GOT3 (cell line): ENCODE data around the gene TRAFD1.

ENCODE experiments used
- DNase-seq: peaks from one replicate; lab custom pipeline; 2025; ENCODE audit warnings: mixed read lengths; lab: John Stamatoyannopoulos, UW

TRAFD1 gene

DNA sequence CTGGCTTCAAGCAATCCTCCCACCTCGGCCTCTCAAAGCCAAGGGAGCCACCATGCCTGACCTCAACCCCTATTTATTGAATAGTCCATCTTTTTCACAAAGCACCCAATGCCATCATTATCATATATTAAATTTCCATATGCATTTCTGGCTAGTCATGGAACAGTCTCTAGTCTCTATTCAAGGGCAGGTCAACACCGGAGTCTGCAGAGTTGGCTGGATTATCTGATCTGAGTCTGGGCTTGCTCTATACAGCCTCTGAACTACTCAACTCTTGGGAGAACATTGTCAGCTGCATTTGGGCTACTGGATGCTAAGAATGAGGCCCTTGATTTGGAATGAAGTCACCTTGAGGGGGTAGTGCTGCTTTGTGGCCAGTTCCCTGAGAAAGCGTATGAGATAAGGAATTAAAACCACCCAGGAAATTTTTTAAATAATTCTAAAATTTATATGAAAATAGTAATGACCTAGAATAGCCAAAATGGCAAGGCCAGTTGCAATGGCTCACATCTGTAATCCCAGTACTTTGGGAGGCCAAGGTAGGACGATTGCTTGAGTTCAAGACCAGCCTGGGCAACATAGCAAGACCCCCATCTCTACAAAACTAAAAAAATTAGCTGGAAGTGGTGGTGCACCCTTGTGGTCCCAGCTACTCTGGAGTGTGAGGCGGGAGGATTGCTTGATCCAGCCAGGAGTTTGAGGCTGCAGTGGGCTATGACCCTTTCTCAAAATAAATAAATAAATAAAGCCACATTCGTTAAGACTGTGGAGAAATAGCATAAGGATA is 9.9 kb upstream of the TRAFD1 start:
- no peak for DNase-seq

DNA sequence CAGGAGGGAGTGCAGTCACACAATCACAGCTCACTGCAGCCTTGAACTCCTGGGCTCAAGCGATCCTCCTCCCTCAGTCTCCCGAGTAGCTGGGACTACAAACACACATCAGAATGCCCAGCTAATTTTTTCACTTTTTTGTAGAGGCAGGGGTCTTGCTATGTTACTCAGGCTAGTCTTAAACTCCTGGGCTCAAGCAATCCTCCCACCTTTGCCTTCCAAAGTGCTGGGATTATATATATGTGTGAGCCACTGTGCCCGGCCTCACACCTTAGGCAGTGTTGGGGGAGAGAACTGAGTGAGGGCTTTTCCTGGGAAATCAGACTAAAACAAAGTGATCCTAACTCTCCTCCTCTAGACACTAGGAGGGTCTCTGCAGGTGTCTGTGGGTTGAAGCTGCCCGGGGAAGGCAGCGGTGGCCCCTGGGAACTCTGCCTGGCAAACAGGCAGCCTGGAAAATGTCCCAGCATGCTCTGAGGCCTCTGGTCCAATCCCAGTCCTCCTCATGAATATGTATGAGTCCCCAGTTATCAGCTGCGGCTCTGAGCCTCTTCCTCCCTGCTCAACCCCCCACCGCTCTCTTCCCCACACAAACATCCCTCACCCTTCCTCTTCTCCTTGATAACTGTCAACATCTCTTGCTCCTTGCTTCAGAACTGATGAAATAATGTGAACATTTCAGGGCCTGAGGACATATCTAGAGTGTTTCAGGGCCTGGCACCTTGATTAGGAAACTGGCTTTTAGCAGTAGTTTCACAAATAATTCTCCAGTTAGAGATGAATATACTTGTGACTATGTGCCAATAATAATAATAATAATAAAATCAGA is 8.9 kb upstream of the TRAFD1 start:
- DNase-seq = no peak

- no peak for DNase-seq
Observed at GRCh38 chr12:112117685-112118084, 7.7 kb upstream of the TRAFD1 start.

DNA sequence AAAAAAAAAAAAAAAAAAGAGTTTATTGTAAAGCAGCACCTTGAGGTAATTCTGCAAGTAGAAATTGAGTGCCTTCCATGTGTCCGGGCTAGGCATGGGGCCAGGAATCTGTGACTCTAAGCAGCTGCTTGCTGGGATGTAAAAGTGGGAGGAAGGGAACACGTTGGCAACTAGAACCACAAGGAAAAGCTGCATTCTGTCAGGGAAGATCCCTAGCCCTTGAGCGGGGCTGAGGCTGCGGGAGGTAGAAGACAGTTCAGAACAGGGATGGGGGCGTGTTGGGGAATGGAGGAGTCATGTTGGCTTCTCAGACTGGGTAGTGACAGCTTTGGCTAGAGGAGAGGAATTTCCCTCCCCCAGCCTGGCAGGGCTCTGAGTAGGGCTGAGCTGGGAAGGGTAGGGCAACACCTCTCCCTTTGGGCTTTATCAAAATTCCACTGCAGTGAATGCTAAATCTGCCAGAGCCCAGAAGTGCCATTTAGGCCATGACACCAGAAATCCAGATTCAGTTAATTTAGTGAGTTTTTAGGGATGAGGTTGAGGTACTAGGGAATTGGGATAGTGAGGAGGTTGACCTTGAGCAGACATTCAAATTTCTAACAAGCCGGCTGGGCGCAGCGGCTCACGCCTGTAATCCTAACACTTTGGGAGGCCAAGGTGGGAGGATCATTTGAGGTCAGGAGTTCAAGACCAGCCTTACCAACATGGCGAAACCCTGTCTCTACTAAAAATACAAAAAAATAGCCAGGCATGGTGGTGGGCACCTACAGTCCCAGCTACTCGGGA is 3.4 kb upstream of the TRAFD1 start:
- DNase-seq = peak; percentile 22

DNA sequence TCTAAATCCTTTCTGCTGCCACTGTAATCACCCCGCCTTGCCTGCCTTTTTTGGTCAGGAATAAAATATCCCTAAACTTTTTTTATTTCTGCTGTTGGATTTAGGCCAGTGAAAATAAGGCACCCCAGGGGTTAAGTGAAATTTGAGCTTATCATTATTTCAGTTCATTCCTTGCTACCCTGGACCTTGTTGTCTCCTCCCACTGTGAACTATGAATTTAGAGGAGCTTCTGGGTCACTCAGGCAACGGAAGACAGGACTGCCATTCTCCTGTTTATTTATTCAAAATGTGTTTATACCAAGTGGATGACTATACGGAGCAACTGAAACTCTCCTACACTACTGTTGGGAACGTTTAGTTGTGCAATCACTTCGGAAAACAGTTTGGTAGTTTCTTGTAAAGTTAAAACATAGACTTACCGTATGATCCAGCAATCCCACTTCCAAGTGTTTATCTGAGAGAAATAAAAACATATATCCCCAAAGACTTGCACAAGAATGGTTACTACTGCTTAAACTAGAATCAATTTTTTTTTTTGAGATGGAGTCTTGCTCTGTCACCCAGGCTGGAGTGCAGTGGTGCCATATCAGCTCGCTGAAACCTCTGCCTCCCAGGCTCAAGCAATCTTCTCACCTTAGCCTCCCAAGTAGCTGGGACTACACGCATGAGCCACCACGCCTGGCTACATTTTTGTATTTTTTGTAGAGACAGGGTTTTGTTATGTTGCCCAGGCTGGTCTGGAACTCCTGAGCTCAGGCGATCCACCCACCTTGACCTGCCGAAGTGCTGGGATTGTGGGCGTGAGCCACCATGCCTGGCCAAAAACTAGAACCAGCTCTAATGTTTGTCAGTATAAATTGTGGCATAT is 2.3 kb upstream of the TRAFD1 start:
- no peak for DNase-seq

- no peak for DNase-seq
Observed at GRCh38 chr12:112124918-112125249, 476 bp upstream of the TRAFD1 start.

DNA sequence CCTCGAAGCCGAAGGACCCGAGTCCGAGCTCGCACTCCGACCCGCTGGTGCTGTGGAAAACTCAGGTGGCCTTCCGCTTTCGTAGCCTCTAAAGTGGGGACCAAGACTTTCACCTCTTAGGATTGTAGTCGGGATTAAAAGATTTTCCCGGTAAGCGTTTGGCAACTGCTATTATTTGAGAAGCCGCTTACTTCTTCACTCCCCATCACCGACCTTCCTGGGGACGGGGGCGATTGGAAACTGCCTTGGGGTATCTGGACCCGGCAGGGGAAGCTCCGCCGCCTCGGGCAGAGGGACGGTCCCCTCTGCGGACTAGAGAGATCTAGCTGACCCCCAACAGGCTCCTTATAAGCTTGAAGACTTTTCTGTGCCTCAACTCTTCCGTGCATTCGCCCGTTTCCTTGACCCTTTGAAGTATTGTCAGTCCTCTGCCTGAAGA is 659 bp downstream of the TRAFD1 start:
- DNase-seq = no peak

DNA sequence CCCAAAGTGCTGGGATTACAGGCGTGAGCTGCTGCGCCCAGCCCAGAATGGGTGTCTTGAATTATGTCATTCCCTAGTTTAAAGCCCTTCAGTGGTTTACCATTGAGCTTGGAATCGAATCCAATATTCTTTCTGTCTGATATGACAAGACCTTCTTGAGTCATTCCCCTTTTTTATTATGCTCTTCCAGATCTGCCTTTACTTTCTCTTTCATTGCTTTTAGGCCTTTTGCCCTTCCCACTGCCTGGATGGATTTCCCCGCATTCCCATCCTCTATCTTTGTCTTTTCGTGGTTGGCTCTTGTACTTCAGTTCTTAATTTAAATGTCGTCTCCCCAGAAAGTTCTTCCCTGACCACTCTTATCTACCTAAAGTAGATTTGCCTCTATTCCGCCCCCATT is 1.6 kb downstream of the TRAFD1 start:
- no peak for DNase-seq

DNA sequence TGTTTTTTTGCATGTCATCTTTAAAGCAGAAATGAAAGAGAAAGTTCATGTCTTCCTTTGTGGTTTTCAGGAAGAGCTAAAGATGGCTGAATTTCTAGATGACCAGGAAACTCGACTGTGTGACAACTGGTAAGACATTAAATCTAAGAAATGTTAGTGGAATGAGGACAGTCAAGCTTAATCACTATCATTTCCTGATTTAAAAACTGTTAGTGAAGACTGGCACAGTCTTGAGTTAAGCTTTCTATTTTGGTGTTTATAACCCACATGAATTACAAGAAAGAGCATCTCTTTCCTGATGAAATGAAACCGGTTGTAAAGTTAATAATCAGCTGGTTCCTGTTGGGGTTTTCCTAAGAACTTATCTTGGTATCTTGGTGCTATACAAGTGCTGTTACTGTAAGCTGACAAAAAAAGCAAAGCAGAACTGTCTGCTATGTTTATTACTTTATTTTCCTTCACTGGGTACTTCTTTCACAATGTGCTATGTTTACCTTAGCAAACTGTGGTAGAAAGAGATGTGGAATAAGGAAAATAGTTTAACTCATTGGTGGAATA is 5.2 kb downstream of the TRAFD1 start:
- no peak for DNase-seq

DNA sequence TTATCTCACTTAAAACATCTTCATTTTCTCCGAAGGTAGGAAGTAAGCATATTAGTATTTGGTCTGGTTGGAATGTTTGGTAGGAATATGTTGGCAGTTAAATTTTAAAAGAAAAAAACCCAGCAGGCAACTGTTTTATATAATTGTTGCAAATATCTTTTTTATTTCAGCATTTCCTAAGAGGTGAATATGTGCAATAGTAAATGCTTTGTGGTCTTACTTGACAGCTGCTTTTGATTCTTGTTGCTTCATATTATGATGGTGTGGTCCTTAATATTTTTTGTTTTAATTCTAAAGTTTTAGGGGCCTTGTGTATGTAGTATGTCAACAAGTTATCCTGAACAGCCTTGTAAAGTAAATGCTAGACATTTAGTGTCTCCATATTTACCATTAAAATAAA is 6.3 kb downstream of the TRAFD1 start:
- no peak for DNase-seq

- no peak for DNase-seq
Observed at GRCh38 chr12:112133418-112133817, 8.1 kb downstream of the TRAFD1 start.

DNA sequence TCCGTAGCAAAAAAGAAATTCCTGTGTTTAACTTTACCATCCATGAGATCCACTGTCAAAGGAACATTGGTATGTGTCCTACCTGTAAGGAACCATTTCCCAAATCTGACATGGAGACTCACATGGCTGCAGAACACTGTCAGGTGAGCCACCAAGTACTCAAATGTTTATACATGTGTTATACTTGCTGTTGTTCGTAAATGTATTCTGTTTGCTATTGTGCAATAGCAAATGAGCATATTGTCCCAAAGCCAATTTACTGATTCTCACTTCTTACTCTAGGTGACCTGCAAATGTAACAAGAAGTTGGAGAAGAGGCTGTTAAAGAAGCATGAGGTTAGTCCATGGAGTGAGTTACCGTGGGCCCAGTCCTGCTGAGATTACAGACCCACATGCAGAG is 9.4 kb downstream of the TRAFD1 start:
- no peak for DNase-seq

GRCh38 chr12:112140728-112141127 is 15.4 kb downstream of the TRAFD1 start:
- DNase-seq = no peak

DNA sequence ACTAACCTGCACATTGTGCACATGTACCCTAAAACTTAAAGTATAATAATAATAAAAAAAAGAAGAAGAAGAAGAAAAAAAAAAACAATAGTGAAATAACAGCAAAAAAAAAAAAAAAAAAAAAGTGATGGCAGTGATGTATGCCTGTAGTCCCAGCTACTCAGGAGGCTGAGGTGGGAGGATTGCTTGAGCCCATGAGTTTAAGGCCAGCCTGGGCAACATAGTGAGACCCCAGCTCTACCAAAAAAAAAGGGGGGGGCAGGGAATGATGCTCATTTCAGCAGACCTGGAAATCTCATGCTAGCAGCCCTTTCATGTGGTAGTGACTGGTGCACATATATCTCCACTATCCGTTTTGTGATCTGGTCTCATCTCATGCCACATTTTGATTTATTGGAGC is 20.8 kb downstream of the TRAFD1 start:
- no peak for DNase-seq

GRCh38 chr12:112148031-112148513 is 22.7 kb downstream of the TRAFD1 start:
- DNase-seq = no peak

- no peak for DNase-seq
Observed at GRCh38 chr12:112149596-112149995, 24.2 kb downstream of the TRAFD1 start.

DNA sequence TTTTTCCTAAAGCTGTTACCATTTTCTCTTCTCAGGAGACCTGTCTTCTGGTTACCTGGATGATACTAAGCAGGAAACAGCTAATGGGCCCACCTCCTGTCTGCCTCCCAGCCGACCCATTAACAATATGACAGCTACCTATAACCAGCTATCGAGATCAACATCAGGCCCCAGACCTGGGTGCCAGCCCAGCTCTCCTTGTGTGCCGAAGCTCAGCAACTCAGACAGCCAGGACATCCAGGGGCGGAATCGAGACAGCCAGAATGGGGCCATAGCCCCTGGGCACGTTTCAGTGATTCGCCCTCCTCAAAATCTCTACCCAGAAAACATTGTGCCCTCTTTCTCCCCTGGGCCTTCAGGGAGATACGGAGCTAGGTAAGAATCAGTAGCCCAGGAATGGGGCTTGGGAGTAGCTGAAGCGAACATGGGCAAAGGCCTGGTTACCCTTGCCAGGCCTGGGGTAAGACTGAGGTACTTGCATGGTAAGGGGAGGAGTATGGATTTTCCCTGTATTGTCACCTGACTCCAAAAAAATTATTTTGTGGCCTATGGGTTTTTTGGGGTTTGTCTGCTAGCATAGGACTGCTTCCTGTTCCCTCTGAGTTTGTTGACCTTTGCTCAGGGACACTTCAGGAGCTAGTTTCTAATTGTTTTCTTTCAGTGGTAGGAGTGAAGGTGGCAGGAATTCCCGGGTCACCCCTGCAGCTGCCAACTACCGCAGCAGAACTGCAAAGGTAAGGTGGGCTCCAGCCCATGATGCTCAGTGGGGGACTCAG is 26.6 kb downstream of the TRAFD1 start:
- no peak for DNase-seq

DNA sequence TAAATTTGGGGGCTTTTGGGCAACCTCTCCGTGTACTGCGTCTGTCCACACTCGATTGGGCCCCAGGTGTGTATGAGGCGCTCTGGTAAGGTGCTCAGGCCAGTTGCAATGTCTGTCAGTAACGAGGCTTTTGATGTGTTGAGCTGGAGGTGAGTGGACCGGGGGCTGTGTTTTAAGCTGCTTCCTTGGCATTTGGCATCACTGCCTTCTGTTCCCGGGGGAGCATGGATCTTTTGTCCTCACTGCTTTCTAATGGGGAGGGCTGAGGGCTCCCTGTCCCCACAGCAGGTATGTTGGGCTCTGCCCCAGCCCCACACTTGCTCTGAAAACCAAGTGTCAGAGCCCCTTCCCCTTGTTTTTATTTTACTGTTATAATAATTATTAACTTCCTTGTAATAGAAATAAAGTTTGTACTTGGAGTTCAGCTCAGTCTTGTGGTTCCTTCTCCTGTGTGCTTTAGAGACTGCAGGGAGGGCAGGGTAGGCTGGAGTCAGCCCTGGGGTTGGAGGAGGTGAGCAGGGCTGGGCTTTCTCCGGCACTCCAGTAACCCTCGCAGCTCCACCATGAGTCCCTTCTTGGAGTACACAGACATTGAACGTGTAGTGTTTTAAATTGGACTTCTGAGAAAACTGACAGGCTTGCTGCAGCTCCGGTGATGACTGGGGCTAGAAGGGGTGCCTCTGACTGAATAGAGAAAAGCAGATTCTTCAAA is 28.0 kb downstream of the TRAFD1 start:
- no peak for DNase-seq

- DNase-seq = no peak
Observed at GRCh38 chr12:112153893-112154219, 28.5 kb downstream of the TRAFD1 start.
